HS-27A (cell line): Measurements from ENCODE around the gene ARSJ.

Experiments used
- DNase-seq: peaks from one replicate; pipeline ENCODE4 v3.0.0-alpha.2; 2012; ENCODE audit warnings: low read depth, missing footprints

ARSJ gene

GRCh38 chr4:113987382-113987941, 8.0 kb upstream of the ARSJ start:
- DNase-seq, result no peak

- DNase-seq, result no peak
Measured at GRCh38 chr4:113982181-113982580, 2.7 kb upstream of the ARSJ start.

- no peak for DNase-seq
Measured at GRCh38 chr4:113981591-113981990, 2.1 kb upstream of the ARSJ start.

DNA sequence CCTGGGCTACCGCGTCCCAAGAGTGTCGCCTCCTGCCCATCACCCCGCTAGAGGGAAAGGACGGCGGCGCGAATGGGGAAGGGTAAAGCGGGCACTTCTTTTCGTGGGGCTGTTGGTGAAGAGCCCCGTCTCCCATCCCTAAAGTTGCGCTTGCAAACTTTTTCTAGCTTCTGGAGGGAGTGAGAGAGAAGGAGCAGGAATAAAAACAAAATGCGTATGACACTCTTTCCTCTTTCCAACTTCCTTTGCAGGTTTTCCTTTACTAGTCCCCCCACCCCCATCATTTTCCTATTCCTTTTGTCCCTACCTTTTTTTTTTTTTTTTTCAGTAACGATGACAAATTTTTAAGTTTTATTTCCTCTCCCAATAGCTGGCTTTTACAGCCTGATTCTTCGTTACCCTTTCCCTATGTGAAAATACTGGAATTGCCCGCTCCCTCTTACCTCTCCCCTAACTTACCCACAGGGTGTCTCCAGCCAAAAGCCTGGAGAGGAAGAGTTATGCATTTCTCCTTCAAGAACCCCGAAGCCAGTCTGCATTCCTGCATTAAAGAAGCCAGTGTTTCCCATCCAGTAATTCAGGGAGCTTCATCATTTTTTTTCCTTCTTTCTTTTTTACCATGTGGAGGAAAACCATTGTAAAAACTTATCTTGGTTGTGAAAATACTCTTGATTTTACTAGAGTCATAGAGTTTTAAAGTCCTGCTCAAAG, 613 bp upstream of the ARSJ start:
- no peak for DNase-seq

GRCh38 chr4:113978561-113979147, 793 bp downstream of the ARSJ start:
- no peak for DNase-seq

GRCh38 chr4:113978105-113978504, 1.3 kb downstream of the ARSJ start:
- DNase-seq, result no peak

DNA sequence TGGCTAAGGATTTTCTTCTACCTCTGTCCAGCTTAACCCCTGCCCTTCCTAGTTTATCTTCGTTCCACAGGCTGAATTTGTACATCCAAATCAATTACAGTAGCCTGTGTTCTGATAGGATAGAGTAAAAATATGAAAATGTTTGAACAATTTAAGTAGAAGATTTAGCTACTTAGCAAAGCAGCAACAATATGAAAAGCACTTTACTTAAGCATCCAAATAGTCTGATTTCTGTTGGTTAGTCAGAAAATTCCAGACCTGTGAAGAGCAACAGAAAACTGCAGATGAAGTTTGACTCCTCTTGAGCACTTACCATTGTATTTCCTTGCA, 2.0 kb downstream of the ARSJ start:
- DNase-seq, result no peak

- no peak for DNase-seq
Measured at GRCh38 chr4:113976741-113977525, 2.5 kb downstream of the ARSJ start.

- DNase-seq, result no peak
Measured at GRCh38 chr4:113975578-113975977, 3.9 kb downstream of the ARSJ start.

DNA sequence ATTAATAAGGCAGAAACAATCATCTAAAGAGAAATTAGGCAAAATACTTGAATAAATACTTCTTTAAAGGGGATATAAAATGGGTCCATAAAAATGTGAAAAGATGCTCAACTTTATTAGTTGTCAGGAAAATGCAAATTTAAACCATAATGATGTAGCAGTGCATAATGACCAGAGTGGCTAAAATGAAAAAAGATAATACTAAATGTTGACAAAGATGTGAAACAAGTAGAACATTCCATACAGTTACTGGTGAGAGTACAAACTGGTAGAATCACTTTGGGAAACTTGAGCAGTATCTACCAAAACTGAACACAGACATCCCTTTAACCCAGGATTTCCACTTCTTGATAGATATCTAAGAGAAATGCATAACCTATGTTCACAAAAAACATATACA, 5.0 kb downstream of the ARSJ start:
- no peak for DNase-seq

DNA sequence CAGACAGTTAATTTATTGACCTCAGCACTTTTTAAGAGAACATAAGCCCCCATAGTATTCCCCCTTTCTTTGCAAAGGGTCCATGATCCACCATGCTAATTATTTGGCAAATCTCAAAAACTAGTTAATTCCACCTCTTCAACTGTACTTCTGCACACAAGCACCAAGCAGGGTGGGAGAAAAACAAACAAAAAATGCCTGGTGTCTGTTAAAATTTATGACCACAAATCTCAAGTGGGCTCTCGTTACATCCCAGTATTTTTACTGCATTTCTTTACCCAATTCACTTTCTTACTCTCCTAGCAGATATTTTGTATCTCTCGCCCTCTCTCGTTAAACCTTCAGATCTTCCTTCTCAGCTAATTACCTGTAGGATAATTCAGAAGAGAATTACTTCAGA, 6.1 kb downstream of the ARSJ start:
- no peak for DNase-seq

- no peak for DNase-seq
Measured at GRCh38 chr4:113972781-113973180, 6.7 kb downstream of the ARSJ start.

DNA sequence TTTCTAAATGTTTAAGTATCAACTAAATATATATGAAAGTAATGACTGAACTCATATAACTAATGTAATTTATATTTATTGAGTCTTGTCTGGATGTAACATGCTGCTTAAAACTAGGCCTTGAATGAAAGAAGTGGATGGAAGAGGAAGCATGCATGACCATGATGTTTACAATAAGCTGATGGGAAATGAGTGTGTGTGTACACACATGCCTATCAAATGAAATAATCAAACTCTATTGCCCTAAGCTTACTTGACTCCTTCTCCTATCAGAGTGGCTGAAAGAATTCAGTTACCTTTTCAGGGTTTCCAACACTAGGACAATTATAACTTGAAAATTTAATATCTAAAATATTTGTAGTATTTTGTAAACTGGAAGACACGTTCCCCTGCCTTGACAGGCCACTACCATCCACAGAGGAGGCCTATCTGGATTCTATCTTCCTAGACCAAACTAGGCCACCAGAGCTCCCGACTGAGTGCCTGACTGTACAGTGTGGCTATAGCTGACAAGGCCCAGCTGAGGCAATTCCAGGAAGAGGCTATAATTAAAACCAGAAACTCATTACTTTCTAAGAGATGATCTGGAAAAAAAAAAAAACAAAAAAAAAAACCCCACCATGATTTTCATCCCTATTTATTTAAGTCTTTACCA, 7.6 kb downstream of the ARSJ start:
- no peak for DNase-seq

- no peak for DNase-seq
Measured at GRCh38 chr4:113969709-113970334, 9.6 kb downstream of the ARSJ start.

DNA sequence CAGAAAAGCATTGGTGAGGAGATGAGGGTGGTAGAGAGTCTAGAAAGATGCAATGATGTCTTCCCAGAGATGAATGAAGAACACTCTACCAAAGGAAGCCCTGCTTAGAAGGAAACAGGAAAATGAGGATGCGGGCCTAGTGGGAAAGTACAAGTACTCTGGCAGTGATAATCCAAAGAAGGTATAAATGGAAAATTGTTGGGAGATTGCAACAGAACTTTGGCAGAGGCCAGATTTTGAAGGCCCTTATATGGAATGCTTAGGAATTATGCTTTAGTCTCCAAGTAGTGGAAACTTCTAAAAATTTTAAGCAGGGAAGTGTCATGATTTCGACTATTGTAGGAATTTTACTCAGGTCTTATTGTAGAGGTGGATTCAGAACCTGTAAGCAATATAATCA, 11.0 kb downstream of the ARSJ start:
- DNase-seq, result no peak

DNA sequence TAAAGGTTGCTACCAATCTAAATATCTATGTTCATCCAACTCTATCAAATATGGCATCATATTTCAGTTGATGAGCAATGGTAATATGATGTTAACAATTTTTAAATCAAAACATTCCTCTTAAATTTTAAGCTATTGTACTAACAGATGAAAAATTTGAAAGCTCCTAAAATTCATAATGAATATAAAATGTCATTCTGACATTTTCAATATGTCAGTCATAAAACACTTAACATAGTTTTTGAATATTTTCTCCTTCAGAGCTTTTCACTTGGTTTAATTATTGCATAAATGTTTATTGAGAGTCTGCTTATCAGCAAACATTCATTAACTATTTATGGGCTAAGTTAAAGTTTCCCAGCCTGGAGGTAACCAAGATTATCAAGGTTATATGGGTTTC, 11.8 kb downstream of the ARSJ start:
- no peak for DNase-seq

DNA sequence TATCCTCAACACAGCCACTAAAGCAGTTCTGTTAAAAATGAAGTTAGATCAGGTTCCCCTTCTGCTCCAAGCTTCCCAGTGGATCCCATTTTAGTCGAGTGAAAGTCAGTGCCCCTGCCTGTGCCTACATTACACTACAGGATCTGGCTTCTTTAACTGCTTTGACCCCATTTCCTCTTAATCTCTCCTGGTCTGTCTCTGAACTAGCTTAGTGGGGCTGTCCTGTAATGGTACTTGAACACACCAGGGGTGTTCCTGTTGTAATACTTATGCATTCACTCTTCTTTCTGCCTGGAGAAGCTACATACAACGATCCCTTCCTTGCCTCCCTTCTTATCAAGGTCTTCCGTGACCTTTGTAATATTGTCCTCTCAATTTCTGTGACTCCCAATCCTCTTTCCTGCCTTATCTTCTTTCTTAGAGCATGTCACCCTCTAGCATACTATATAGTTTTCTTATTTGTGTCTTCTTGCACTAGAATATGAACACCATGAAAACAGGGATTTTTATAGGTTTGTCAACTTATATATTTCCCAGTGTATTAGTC, 16.7 kb downstream of the ARSJ start:
- no peak for DNase-seq

DNA sequence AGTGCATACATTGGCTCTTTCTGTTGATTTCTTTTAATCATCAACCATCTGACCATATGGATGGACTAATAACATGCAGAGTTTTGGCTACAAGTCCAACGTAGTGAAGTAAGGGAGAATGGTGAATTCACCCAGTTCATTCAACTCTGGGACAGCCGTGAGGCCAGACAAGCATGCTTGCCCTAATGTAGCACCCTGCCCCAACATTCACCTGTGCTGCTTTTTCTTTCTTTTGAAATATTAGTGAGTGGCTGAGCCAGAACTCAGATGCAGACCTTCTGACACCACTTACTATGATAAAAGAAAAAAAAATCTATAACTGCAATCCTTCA, 17.5 kb downstream of the ARSJ start:
- no peak for DNase-seq

- no peak for DNase-seq
Measured at GRCh38 chr4:113960684-113961321, 18.6 kb downstream of the ARSJ start.

DNA sequence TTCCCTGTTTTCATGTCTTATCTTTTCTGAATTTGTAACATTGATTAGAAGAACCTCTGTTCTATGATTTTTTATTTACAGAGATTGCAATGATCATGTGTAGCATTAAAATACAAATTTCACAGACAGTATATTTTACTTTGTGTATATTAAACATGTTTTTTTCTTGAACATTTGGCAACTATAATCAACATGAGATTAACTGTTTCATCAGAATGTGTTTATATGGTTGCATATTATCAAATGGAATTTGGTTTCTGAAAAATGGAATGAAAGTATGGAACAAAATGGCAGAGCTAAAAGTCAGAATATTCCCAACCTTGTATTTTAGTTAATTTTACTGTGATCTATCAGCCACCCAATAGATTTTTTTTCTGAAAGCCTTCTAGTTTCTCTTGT, 19.9 kb downstream of the ARSJ start:
- no peak for DNase-seq

DNA sequence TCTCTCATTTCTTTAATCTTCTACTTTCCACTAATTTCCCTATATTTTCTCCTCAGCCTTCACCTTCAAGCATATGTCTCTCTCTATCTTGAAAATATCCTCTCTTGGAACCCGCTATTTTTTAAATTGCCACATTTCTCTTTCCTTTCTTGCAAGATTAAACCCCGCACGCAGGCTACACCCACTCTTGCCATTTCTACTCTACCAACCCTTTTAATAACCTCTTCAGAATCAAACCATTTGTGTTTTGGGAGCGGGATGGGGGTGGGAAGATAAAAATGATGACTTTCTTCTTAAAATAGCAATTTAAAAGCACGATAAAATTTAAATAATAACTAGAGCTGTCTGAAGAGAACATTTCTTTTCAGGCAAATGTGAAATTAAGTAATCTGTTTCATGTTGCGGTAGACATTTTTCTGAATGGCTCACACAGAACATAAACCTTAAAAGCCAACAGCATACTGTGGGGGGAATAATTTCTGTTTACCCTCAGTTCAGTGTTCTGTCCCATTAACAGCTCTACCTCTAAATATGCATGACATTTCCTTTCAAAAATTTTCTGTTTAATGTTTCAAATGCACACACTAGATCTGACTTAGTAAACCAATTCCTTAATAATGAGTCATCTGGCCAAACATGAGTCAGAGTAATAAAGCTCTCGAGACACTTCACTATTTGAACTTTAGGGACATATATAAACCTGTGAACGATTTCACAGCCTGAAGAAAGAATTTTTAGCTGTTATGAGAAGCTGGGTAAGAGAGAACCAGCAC, 20.5 kb downstream of the ARSJ start:
- DNase-seq, result peak; percentile 90
